Stomach (tissue), 9 donors: Measurements from ENCODE around the gene OSTM1. TPM values are rescaled to one million over a fixed set of nuclear protein-coding genes. Genes with fewer than 3 reads are reported as not detected.

Source experiments
- DNase-seq, 2 donors: peaks; one replicate each; pipeline versions ENCODE4 v3.0.0 to v3.0.0-alpha.2; 2013 to 2019
- H3K27ac ChIP-seq, 5 donors: fragments of 200-600 bp in 4 of 5; sonication (generic) in 4 of 5; one replicate each; pipeline ENCODE4 v1.5.1; 2013 to 2019; ENCODE audit warnings: mild to moderate bottlenecking in 1 of 5, moderate library complexity in 1 of 5
- H3K27me3 ChIP-seq, 3 donors: fragments of 200-600 bp; sonication (generic); one replicate each; pipeline ENCODE4 v1.5.1; 2017 to 2019; ENCODE audit warnings: mixed run types in 1 of 3
- H3K36me3 ChIP-seq, 4 donors: fragments of 200-600 bp; sonication (generic); 1 replicate in 3 of 4; 2 replicates in 1 of 4; pipeline ENCODE4 v1.5.1; 2016 to 2019
- H3K4me1 ChIP-seq, 4 donors: fragments of 200-600 bp; sonication (generic); one replicate each; pipeline ENCODE4 v1.5.1; 2016 to 2019
- H3K4me3 ChIP-seq, 4 donors: fragments of 200-600 bp; sonication (generic) in 3 of 4; one replicate each; pipeline ENCODE4 v1.5.1; 2016 to 2019; ENCODE audit warnings: mild to moderate bottlenecking in 1 of 4
- H3K9me3 ChIP-seq, 4 donors: fragments of 200-600 bp; sonication (generic); one replicate each; pipeline ENCODE4 v1.5.1; 2016 to 2019
- CTCF ChIP-seq, 7 experiments: fragments of 450-650 bp in 4 of 7; fragments of 200-600 bp in 3 of 7; sonication (generic) in 3 of 7; IDR thresholded peaks; one replicate each; pipeline ENCODE4 v1.5.1; 2016 to 2019; ENCODE audit warnings: antibody characterized with exemption in 7 of 7, control low read depth in 2 of 7, mild to moderate bottlenecking in 1 of 7
- EP300 ChIP-seq: sonication (generic); formaldehyde crosslinking; IDR thresholded peaks from one replicate; pipeline ENCODE4 v1.6.1; 2017; ENCODE audit warnings: antibody characterized with exemption
- POLR2A ChIP-seq, 4 donors: fragments of 450-650 bp; IDR thresholded peaks; one replicate each; pipeline ENCODE4 v1.6.1; 2016; ENCODE audit warnings: antibody characterized with exemption in 4 of 4, control low read depth in 2 of 4, mild to moderate bottlenecking in 1 of 4, moderate library complexity in 1 of 4
- POLR2AphosphoS5 ChIP-seq, 3 donors: sonication (generic); formaldehyde crosslinking; IDR thresholded peaks; one replicate each; pipeline ENCODE4 v1.6.1; 2016; ENCODE audit warnings: antibody characterized with exemption in 3 of 3
- WGBS, 5 donors: extraction: QIAGEN DNeasy Blood & Tissue Kit in 3 of 5; methylation state at CpG; one replicate each; pipeline versions ENCODE4 v1.1.5 to v1.1.7; 2013 to 2018; 5-methylcytosine and 5-hydroxymethylcytosine counted together
- intact Hi-C: fragments of 100-400 bp; cut with DNase I; formaldehyde crosslinking; loops from one replicate; pipeline ENCODE4 v1.15.1; 2023; ENCODE audit warnings: low total_unique reads
- polyA plus RNA-seq, 3 donors: library from polyadenylated mRNA; stranded (reverse); fragments of 200-250 nt; gene quantifications; one replicate each; pipeline ENCODE4 v1.2.3, GENCODE V29; 2013
- total RNA-seq, 5 donors: library from RNA; depleted of rRNA; stranded (reverse); fragments of >200 nt; gene quantifications; one replicate each; pipeline versions ENCODE4 v1.1.0 to v1.2.3, GENCODE V29; 2014 to 2016
- donor health status: healthy with polysubstance abuse.
- donor health status: Bipolar disorder and iron deficiency.
- donor health status: healthy.

The OSTM1 gene
- total and polyA plus RNA-seq, 8 donors: 6.0 to 420 (median 19.6) TPM

GRCh38 chr6:108114841-108115597 lies 40.5 kb upstream of the OSTM1 start:
- intact Hi-C loops: loop anchor here (5.0 to 10.0 kb wide), 3 partner anchors 147 to 410 kb away; partner anchors contain the start of gene SNX3
- WGBS, 5 donors: 2 to 8% (median 3%) methylated on average over 50 of the region's 50 CpGs
- Histone ChIP-seq H3K9me3 (no peaks in the 10 kb centered on the region), H3K27me3 (peaks cover 24 to 96% (median 67%) of the 10 kb centered on the region in 3 donors), H3K4me1 (peaks cover 51 to 63% (median 59%) of the 10 kb centered on the region in 4 donors), H3K4me3 (peak overlapping the region; percentile 28 to 53 (median 44)), H3K27ac (no peak overlapping the region), H3K36me3 (no peaks in the 10 kb centered on the region)
- peak in 1 of 2 donors; percentile 83 for DNase-seq
- no peak for TF ChIP-seq POLR2AphosphoS5 (IDR thresholded peaks at IDR 0.05)
- no peak for TF ChIP-seq POLR2A (IDR thresholded peaks at IDR 0.05)
- peak in 1 of 7 experiments; percentile 10 for TF ChIP-seq CTCF (IDR thresholded peaks at IDR 0.05)

GRCh38 chr6:108113557-108114519 lies 39.3 kb upstream of the OSTM1 start:
- 16 to 24% (median 18%) methylated on average over 29 to 39 of the region's 39 CpGs for WGBS, 5 donors
- H3K4me3 ChIP-seq: peak overlapping the region; percentile 22 to 53 (median 25)

DNA sequence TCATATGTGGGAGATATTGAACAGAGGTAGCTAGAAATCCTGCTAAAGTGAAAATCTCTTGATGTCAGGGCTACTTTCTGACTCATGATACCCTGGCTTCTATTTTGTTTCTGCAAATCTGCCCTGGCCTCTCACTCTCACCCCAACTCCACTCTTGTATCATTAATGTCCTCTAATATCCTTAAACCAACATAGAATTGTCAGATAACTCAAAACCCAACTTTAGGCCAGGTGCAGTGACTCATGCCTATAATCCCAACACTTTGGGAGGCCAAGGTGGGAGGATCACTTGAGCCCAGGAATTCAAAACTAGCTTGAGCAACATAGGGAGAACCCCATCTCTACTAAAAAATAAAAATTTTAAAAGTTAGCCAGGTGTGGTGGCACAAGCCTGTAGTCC lies 33.8 kb upstream of the OSTM1 start:
- intact Hi-C loops: no loop called here
- Histone ChIP-seq H3K4me3 (no peak overlapping the region), H3K27me3 (peaks cover 0 to 48% (median 4%) of the 10 kb centered on the region in 3 donors), H3K9me3 (no peaks in the 10 kb centered on the region), H3K36me3 (no peaks in the 10 kb centered on the region), H3K27ac (no peak overlapping the region), H3K4me1 (peaks cover 0 to 2% (median 2%) of the 10 kb centered on the region in 4 donors)
- no peak for DNase-seq
- TF ChIP-seq POLR2A (IDR thresholded peaks at IDR 0.05): no peak
- no peak for TF ChIP-seq POLR2AphosphoS5 (IDR thresholded peaks at IDR 0.05)
- no peak for TF ChIP-seq CTCF (IDR thresholded peaks at IDR 0.05)
- TF ChIP-seq EP300: no peak

More at GRCh38 chr6:108113557-108114519, 39.3 kb upstream of the OSTM1 start:
- H3K4me1 ChIP-seq: peaks cover 45 to 56% (median 50%) of the 10 kb centered on the region in 4 donors
- H3K9me3 ChIP-seq: no peaks in the 10 kb centered on the region
- peaks cover 16 to 96% (median 55%) of the 10 kb centered on the region in 3 donors for H3K27me3 ChIP-seq
- intact Hi-C loops: loop anchor here (10.0 kb wide), 2 partner anchors 381 to 411 kb away; no protein-coding TSS in a partner anchor
- no peaks in the 10 kb centered on the region for H3K36me3 ChIP-seq
- peak in 1 of 2 donors; percentile 78 for DNase-seq
- H3K27ac ChIP-seq: no peak overlapping the region
- TF ChIP-seq POLR2AphosphoS5 (IDR thresholded peaks at IDR 0.05): no peak
- TF ChIP-seq CTCF (IDR thresholded peaks at IDR 0.05): peak in 4 of 7 experiments; percentile 21 to 72 (median 32)

DNA sequence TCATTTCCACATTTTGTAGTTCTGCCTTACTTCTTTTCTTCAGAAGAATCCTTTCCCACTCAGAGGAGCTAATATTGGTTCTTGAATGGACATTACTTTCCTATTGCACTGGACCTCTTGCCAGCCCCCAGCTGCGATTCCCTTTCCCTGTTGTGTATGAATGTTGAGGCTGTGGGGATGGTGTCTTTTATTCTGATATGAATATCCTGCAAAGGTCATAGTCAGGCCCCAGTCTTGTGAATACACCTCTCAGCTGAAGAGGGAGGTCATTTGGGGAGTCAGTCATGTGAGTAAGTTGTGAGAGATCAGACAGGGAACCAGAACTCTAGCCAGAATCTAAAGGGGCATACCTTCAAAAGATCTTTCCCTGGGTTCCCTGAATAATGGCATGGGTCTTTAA lies 32.6 kb upstream of the OSTM1 start:
- WGBS, 5 donors: 90 to 100% (median 96%) methylated on average over 1 of the region's 1 CpG
- no peak for TF ChIP-seq POLR2AphosphoS5 (IDR thresholded peaks at IDR 0.05)
- no peak for TF ChIP-seq POLR2A (IDR thresholded peaks at IDR 0.05)
- TF ChIP-seq EP300: no peak
- TF ChIP-seq CTCF (IDR thresholded peaks at IDR 0.05): no peak

More for the DNA sequence above, 32.6 kb upstream of the OSTM1 start:
- no peaks in the 10 kb centered on the region for H3K4me1 ChIP-seq
- no peak for DNase-seq
- H3K36me3 ChIP-seq: no peaks in the 10 kb centered on the region
- H3K27ac ChIP-seq: no peak overlapping the region
- no peak overlapping the region for H3K4me3 ChIP-seq
- no peaks in the 10 kb centered on the region for H3K9me3 ChIP-seq
- H3K27me3 ChIP-seq: peaks cover 0 to 35% (median 0%) of the 10 kb centered on the region in 3 donors
- intact Hi-C loops: no loop called here
